HepG2 (cell line): ENCODE measurements around the gene CEBPG. TPM values are rescaled to one million over a fixed set of nuclear protein-coding genes. Genes with fewer than 3 reads are reported as not detected.

Experiments used
- BHLHE40 ChIP-seq: IDR thresholded peaks from 2 replicates; pipeline ENCODE4 v1.6.1; 2011; ENCODE audit warnings: low read length, improper control_type of control experiment
- DMAP1 ChIP-seq: IDR thresholded peaks from 2 replicates; pipeline ENCODE4 v1.6.1; 2016
- EED ChIP-seq: sonication (generic); formaldehyde crosslinking; IDR thresholded peaks from 2 replicates; pipeline ENCODE4 v1.5.0; 2020; ENCODE audit warnings: mild to moderate bottlenecking, missing genetic modification reagents
- XRCC5 ChIP-seq: fragments of 200-400 bp; formaldehyde crosslinking; optimal IDR thresholded peaks from 2 replicates; pipeline ENCODE3; 2017; ENCODE audit warnings: mild to moderate bottlenecking, low read length
- YEATS4 ChIP-seq: sonication (generic); formaldehyde crosslinking; IDR thresholded peaks from 2 replicates; pipeline ENCODE4 v1.4.0; 2020; ENCODE audit warnings: missing genetic modification reagents, borderline replicate concordance
- ZBTB38 ChIP-seq: sonication (generic); formaldehyde crosslinking; IDR thresholded peaks from 2 replicates; pipeline ENCODE4 v1.5.1; 2020; ENCODE audit warnings: mild to moderate bottlenecking, missing genetic modification reagents
- ZC3H13 ChIP-seq: sonication (generic); formaldehyde crosslinking; IDR thresholded peaks from 2 replicates; pipeline ENCODE4 v1.8.1; 2023; ENCODE audit warnings: mild to moderate bottlenecking, missing genetic modification reagents, moderate library complexity
- ZFX ChIP-seq: sonication (generic); formaldehyde crosslinking; IDR thresholded peaks from 2 replicates; pipeline ENCODE4 v1.4.0; 2020; ENCODE audit warnings: mild to moderate bottlenecking, low read depth, missing genetic modification reagents, moderate library complexity
- ZKSCAN5 ChIP-seq: sonication (generic); formaldehyde crosslinking; IDR thresholded peaks from 2 replicates; pipeline ENCODE4 v1.5.1; 2020; ENCODE audit warnings: mild to moderate bottlenecking, missing genetic modification reagents
- ZNF136 ChIP-seq: sonication (generic); formaldehyde crosslinking; IDR thresholded peaks from 2 replicates; pipeline ENCODE4 v1.8.1; 2022; ENCODE audit warnings: low read depth, mild to moderate bottlenecking, moderate library complexity, missing genetic modification reagents
- ZNF282 ChIP-seq: fragments of 450-650 bp; IDR thresholded peaks from 2 replicates; pipeline ENCODE4 v1.6.1; 2018; ENCODE audit not compliant: partially characterized antibody
- ZNF350 ChIP-seq: sonication (generic); formaldehyde crosslinking; IDR thresholded peaks from 2 replicates; pipeline ENCODE4 v1.4.0; 2020; ENCODE audit warnings: mild to moderate bottlenecking, low read depth, missing genetic modification reagents, borderline replicate concordance
- ZNF501 ChIP-seq: sonication (generic); formaldehyde crosslinking; IDR thresholded peaks from 2 replicates; pipeline ENCODE4 v1.5.1; 2020; ENCODE audit warnings: mild to moderate bottlenecking, moderate library complexity, missing genetic modification reagents
- ZNF768 ChIP-seq: sonication (generic); formaldehyde crosslinking; IDR thresholded peaks from 2 replicates; pipeline ENCODE4 v1.4.0; 2020; ENCODE audit warnings: missing genetic modification reagents
- ZNF772 ChIP-seq: sonication (generic); formaldehyde crosslinking; IDR thresholded peaks from 2 replicates; pipeline ENCODE4 v1.5.0; 2020; ENCODE audit warnings: mild to moderate bottlenecking, missing genetic modification reagents
- ZNF776 ChIP-seq: sonication (generic); formaldehyde crosslinking; IDR thresholded peaks from 2 replicates; pipeline ENCODE4 v1.4.0; 2020; ENCODE audit warnings: mild to moderate bottlenecking, missing genetic modification reagents
- ZNF883 ChIP-seq: sonication (generic); formaldehyde crosslinking; IDR thresholded peaks from 2 replicates; pipeline ENCODE4 v1.5.1; 2020; ENCODE audit warnings: mild to moderate bottlenecking, missing genetic modification reagents; ENCODE audit errors: not compliant biosample characterization
- polyA plus RNA-seq, 8 experiments: library from polyadenylated mRNA; depleted of rRNA in 3 of 8; stranded (reverse) in 7 of 8; unstranded in 1 of 8; fragments of >200 nt; fragmentation: Illumina TruSeq in 4 of 8; extraction: Trizol in 4 of 8; gene quantifications; 2 replicates each; pipeline versions ENCODE4 v1.2.1 to v1.2.3, GENCODE V29; 2011 to 2016; ENCODE audit warnings: low read depth in 4 of 8, missing spikeins in 1 of 8, mixed read lengths in 1 of 8; ENCODE audit not compliant: insufficient read depth in 1 of 8
- total RNA-seq, 5 experiments: library from RNA; depleted of rRNA; stranded (reverse); fragments of >200 nt; fragmentation: Illumina TruSeq; extraction: Trizol; gene quantifications; 2 replicates each; pipeline ENCODE4 v1.2.3, GENCODE V29; 2016; ENCODE audit warnings: low read depth in 1 of 5
- TF ChIP-seq, protein P1 (sequence below): sonication (generic); formaldehyde crosslinking; IDR thresholded peaks from 2 replicates; pipeline ENCODE4 v1.4.0; 2020; ENCODE audit warnings: low read depth, mild to moderate bottlenecking, missing genetic modification reagents
- TF ChIP-seq, protein P2 (sequence below), 2 experiments: sonication (generic) in 1 of 2; formaldehyde crosslinking in 1 of 2; IDR thresholded peaks; 2 replicates each; pipeline versions ENCODE4 v1.4.0 to v1.6.1; 2018 to 2020; ENCODE audit warnings: missing genetic modification reagents in 2 of 2, borderline replicate concordance in 1 of 2, low read depth in 1 of 2, mild to moderate bottlenecking in 1 of 2, missing biosample characterization in 1 of 2
- TF ChIP-seq, protein P3 (sequence below): sonication (generic); formaldehyde crosslinking; IDR thresholded peaks from 2 replicates; pipeline ENCODE4 v1.4.0; 2020; ENCODE audit warnings: missing genetic modification reagents

Gene CEBPG
- total and polyA plus RNA-seq, 2 of the 13 experiments (the other 11 are each of a cell fraction or from before 2014, with no cell fraction given): 25.7 to 34.3 TPM

DNA sequence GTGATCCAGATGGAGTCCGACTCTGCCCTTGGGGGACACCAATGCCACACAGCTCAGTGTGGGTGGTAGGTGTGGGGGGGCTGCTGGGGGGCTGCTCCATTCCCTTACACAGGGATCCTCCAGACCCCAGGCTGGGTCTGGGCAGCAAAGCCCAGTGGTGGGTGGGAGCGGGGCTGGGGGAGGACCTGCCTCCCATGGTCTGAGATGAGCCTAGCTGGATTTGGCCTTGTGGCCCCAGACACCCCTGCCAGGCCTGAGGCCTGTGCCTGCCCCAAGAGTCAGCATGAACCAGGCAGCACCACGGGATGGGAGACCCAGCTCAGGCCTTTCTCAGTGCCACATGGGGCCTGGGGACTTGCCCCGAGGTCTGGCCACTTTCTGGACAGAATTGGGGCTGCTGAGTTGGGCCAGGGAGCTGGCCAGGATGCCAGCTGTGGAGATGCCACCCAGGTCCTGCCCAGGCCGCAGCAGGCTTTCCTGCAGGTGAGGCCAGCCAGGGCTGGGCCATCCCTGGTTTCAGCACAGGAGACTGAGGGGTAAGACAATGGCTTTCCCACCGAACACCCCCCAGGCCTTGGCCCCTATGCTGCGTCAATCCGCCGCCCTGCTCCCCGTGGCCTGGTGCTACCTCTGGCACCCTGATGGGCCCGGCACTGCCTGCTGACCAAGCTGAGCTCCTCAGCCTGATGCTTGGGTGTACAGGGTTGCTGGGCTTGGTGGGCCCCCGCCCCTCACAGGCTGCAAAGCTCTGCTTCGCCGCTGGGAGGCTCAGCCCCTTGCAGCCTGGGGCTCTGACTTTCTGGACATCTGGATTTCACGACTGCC lies 24.2 kb downstream of the CEBPG start (continued):
- no peak for TF ChIP-seq ZNF776 (CRISPR knock-in tag)
- peak; percentile 43 for TF ChIP-seq ZBTB38 (CRISPR knock-in tag)
- peak; percentile 46; the same call in 1 of the 2 replicates for TF ChIP-seq EED (CRISPR knock-in tag)
- TF ChIP-seq DMAP1 (CRISPR knock-in tag): 0 out of 2 replicates have a peak, but pooled peaks have one; percentile 6
- 0 out of 2 replicates have a peak, but pooled peaks have one; percentile 8 for TF ChIP-seq YEATS4
- peak; percentile 37; the same call in 1 of the 2 replicates for TF ChIP-seq ZFX (CRISPR knock-in tag)
- TF ChIP-seq ZNF772 (CRISPR knock-in tag): 0 out of 2 replicates have a peak, but pooled peaks have one; percentile 16
- no peak for TF ChIP-seq BHLHE40
- TF ChIP-seq ZKSCAN5 (CRISPR knock-in tag): no peak
- TF ChIP-seq, protein P1, sequence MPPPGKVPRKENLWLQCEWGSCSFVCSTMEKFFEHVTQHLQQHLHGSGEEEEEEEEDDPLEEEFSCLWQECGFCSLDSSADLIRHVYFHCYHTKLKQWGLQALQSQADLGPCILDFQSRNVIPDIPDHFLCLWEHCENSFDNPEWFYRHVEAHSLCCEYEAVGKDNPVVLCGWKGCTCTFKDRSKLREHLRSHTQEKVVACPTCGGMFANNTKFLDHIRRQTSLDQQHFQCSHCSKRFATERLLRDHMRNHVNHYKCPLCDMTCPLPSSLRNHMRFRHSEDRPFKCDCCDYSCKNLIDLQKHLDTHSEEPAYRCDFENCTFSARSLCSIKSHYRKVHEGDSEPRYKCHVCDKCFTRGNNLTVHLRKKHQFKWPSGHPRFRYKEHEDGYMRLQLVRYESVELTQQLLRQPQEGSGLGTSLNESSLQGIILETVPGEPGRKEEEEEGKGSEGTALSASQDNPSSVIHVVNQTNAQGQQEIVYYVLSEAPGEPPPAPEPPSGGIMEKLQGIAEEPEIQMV (CRISPR knock-in tag): 0 out of 2 replicates have a peak, but pooled peaks have one; percentile 5
- no peak for TF ChIP-seq ZNF350 (CRISPR knock-in tag)
- TF ChIP-seq ZNF768 (CRISPR knock-in tag): peak; percentile 15; the same call in 1 of the 2 replicates
- TF ChIP-seq ZC3H13: 0 out of 2 replicates have a peak, but pooled peaks have one; percentile 26
- TF ChIP-seq ZNF501 (CRISPR knock-in tag): 0 out of 2 replicates have a peak, but pooled peaks have one; percentile 20
- TF ChIP-seq, protein P2, sequence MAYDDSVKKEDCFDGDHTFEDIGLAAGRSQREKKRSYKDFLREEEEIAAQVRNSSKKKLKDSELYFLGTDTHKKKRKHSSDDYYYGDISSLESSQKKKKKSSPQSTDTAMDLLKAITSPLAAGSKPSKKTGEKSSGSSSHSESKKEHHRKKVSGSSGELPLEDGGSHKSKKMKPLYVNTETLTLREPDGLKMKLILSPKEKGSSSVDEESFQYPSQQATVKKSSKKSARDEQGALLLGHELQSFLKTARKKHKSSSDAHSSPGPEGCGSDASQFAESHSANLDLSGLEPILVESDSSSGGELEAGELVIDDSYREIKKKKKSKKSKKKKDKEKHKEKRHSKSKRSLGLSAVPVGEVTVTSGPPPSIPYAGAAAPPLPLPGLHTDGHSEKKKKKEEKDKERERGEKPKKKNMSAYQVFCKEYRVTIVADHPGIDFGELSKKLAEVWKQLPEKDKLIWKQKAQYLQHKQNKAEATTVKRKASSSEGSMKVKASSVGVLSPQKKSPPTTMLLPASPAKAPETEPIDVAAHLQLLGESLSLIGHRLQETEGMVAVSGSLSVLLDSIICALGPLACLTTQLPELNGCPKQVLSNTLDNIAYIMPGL (CRISPR knock-in tag; IDR thresholded peaks at IDR 0.05; ENCODE audit: borderline replicate concordance in 1 of 2, low read depth in 1 of 2): 0 out of 4 replicates have a peak, but pooled peaks have one; percentile 6 to 39
- TF ChIP-seq XRCC5: peak; percentile 51
- peak; percentile 26; the same call in 1 of the 2 replicates for TF ChIP-seq ZNF136 (CRISPR knock-in tag)
- TF ChIP-seq, protein P3, sequence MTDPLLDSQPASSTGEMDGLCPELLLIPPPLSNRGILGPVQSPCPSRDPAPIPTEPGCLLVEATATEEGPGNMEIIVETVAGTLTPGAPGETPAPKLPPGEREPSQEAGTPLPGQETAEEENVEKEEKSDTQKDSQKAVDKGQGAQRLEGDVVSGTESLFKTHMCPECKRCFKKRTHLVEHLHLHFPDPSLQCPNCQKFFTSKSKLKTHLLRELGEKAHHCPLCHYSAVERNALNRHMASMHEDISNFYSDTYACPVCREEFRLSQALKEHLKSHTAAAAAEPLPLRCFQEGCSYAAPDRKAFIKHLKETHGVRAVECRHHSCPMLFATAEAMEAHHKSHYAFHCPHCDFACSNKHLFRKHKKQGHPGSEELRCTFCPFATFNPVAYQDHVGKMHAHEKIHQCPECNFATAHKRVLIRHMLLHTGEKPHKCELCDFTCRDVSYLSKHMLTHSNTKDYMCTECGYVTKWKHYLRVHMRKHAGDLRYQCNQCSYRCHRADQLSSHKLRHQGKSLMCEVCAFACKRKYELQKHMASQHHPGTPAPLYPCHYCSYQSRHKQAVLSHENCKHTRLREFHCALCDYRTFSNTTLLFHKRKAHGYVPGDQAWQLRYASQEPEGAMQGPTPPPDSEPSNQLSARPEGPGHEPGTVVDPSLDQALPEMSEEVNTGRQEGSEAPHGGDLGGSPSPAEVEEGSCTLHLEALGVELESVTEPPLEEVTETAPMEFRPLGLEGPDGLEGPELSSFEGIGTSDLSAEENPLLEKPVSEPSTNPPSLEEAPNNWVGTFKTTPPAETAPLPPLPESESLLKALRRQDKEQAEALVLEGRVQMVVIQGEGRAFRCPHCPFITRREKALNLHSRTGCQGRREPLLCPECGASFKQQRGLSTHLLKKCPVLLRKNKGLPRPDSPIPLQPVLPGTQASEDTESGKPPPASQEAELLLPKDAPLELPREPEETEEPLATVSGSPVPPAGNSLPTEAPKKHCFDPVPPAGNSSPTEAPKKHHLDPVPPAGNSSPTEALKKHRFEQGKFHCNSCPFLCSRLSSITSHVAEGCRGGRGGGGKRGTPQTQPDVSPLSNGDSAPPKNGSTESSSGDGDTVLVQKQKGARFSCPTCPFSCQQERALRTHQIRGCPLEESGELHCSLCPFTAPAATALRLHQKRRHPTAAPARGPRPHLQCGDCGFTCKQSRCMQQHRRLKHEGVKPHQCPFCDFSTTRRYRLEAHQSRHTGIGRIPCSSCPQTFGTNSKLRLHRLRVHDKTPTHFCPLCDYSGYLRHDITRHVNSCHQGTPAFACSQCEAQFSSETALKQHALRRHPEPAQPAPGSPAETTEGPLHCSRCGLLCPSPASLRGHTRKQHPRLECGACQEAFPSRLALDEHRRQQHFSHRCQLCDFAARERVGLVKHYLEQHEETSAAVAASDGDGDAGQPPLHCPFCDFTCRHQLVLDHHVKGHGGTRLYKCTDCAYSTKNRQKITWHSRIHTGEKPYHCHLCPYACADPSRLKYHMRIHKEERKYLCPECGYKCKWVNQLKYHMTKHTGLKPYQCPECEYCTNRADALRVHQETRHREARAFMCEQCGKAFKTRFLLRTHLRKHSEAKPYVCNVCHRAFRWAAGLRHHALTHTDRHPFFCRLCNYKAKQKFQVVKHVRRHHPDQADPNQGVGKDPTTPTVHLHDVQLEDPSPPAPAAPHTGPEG (CRISPR knock-in tag): 0 out of 2 replicates have a peak, but pooled peaks have one; percentile 1
- TF ChIP-seq ZNF282: no peak
- peak; percentile 13 for TF ChIP-seq ZNF883 (CRISPR knock-in tag)
